ENCODE results near the gene EIF1AX. TPM values are rescaled to one million over a fixed set of nuclear protein-coding genes. Genes with fewer than 3 reads are reported as not detected.

The EIF1AX gene
- total and polyA plus RNA-seq, 9 of the 15 experiments (the other 6 are each of a cell fraction or from before 2014, with no cell fraction given): 54.2 to 178 (median 73.5) TPM

GRCh38 chrX:20129547-20129946 lies 12.1 kb downstream of the EIF1AX start (continued):
- TF ChIP-seq, protein P1, sequence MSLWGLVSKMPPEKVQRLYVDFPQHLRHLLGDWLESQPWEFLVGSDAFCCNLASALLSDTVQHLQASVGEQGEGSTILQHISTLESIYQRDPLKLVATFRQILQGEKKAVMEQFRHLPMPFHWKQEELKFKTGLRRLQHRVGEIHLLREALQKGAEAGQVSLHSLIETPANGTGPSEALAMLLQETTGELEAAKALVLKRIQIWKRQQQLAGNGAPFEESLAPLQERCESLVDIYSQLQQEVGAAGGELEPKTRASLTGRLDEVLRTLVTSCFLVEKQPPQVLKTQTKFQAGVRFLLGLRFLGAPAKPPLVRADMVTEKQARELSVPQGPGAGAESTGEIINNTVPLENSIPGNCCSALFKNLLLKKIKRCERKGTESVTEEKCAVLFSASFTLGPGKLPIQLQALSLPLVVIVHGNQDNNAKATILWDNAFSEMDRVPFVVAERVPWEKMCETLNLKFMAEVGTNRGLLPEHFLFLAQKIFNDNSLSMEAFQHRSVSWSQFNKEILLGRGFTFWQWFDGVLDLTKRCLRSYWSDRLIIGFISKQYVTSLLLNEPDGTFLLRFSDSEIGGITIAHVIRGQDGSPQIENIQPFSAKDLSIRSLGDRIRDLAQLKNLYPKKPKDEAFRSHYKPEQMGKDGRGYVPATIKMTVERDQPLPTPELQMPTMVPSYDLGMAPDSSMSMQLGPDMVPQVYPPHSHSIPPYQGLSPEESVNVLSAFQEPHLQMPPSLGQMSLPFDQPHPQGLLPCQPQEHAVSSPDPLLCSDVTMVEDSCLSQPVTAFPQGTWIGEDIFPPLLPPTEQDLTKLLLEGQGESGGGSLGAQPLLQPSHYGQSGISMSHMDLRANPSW (CRISPR knock-in tag; IDR thresholded peaks at IDR 0.05): no peak
- TF ChIP-seq, protein P2, sequence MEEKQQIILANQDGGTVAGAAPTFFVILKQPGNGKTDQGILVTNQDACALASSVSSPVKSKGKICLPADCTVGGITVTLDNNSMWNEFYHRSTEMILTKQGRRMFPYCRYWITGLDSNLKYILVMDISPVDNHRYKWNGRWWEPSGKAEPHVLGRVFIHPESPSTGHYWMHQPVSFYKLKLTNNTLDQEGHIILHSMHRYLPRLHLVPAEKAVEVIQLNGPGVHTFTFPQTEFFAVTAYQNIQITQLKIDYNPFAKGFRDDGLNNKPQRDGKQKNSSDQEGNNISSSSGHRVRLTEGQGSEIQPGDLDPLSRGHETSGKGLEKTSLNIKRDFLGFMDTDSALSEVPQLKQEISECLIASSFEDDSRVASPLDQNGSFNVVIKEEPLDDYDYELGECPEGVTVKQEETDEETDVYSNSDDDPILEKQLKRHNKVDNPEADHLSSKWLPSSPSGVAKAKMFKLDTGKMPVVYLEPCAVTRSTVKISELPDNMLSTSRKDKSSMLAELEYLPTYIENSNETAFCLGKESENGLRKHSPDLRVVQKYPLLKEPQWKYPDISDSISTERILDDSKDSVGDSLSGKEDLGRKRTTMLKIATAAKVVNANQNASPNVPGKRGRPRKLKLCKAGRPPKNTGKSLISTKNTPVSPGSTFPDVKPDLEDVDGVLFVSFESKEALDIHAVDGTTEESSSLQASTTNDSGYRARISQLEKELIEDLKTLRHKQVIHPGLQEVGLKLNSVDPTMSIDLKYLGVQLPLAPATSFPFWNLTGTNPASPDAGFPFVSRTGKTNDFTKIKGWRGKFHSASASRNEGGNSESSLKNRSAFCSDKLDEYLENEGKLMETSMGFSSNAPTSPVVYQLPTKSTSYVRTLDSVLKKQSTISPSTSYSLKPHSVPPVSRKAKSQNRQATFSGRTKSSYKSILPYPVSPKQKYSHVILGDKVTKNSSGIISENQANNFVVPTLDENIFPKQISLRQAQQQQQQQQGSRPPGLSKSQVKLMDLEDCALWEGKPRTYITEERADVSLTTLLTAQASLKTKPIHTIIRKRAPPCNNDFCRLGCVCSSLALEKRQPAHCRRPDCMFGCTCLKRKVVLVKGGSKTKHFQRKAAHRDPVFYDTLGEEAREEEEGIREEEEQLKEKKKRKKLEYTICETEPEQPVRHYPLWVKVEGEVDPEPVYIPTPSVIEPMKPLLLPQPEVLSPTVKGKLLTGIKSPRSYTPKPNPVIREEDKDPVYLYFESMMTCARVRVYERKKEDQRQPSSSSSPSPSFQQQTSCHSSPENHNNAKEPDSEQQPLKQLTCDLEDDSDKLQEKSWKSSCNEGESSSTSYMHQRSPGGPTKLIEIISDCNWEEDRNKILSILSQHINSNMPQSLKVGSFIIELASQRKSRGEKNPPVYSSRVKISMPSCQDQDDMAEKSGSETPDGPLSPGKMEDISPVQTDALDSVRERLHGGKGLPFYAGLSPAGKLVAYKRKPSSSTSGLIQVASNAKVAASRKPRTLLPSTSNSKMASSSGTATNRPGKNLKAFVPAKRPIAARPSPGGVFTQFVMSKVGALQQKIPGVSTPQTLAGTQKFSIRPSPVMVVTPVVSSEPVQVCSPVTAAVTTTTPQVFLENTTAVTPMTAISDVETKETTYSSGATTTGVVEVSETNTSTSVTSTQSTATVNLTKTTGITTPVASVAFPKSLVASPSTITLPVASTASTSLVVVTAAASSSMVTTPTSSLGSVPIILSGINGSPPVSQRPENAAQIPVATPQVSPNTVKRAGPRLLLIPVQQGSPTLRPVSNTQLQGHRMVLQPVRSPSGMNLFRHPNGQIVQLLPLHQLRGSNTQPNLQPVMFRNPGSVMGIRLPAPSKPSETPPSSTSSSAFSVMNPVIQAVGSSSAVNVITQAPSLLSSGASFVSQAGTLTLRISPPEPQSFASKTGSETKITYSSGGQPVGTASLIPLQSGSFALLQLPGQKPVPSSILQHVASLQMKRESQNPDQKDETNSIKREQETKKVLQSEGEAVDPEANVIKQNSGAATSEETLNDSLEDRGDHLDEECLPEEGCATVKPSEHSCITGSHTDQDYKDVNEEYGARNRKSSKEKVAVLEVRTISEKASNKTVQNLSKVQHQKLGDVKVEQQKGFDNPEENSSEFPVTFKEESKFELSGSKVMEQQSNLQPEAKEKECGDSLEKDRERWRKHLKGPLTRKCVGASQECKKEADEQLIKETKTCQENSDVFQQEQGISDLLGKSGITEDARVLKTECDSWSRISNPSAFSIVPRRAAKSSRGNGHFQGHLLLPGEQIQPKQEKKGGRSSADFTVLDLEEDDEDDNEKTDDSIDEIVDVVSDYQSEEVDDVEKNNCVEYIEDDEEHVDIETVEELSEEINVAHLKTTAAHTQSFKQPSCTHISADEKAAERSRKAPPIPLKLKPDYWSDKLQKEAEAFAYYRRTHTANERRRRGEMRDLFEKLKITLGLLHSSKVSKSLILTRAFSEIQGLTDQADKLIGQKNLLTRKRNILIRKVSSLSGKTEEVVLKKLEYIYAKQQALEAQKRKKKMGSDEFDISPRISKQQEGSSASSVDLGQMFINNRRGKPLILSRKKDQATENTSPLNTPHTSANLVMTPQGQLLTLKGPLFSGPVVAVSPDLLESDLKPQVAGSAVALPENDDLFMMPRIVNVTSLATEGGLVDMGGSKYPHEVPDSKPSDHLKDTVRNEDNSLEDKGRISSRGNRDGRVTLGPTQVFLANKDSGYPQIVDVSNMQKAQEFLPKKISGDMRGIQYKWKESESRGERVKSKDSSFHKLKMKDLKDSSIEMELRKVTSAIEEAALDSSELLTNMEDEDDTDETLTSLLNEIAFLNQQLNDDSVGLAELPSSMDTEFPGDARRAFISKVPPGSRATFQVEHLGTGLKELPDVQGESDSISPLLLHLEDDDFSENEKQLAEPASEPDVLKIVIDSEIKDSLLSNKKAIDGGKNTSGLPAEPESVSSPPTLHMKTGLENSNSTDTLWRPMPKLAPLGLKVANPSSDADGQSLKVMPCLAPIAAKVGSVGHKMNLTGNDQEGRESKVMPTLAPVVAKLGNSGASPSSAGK (IDR thresholded peaks at IDR 0.05): no peak
- TF ChIP-seq ZBTB34 (CRISPR knock-in tag; IDR thresholded peaks at IDR 0.05): no peak
- no peak for TF ChIP-seq ZC3H8 (IDR thresholded peaks at IDR 0.05)
- no peak for TF ChIP-seq BRF2 (IDR thresholded peaks at IDR 0.05; ENCODE audit: borderline replicate concordance, insufficient read depth, insufficient read length)
- TF ChIP-seq AFF1 (IDR thresholded peaks at IDR 0.05; ENCODE audit: low read depth in 1 of 2, partially characterized antibody in 2 of 2): no peak
